Osteocyte (in vitro differentiated cells): Measurements from ENCODE around the gene RILPL1. TPM values are rescaled to one million over a fixed set of nuclear protein-coding genes. Genes with fewer than 3 reads are reported as not detected.
"Not testable (repeated sequence)": the region's sequence is repeated elsewhere in the genome, so short reads cannot be mapped to it uniquely, and the experiment has no call there.

Source experiments
- DNase-seq: peaks from one replicate; pipeline ENCODE4 v3.0.0; 2021; ENCODE audit warnings: mixed read lengths; ENCODE audit not compliant: unreplicated experiment; ENCODE audit errors: extremely low spot score
- H3K27ac Mint-ChIP-seq: one replicate; pipeline ENCODE4 v1.8.0; 2021; ENCODE audit warnings: mild to moderate bottlenecking, mixed read lengths; ENCODE audit not compliant: unreplicated experiment
- H3K27me3 Mint-ChIP-seq: one replicate; pipeline ENCODE4 v1.8.0; 2021; ENCODE audit warnings: mixed read lengths; ENCODE audit not compliant: unreplicated experiment
- H3K36me3 Mint-ChIP-seq: one replicate; pipeline ENCODE4 v1.8.0; 2021; ENCODE audit warnings: mixed read lengths; ENCODE audit not compliant: unreplicated experiment
- H3K4me1 Mint-ChIP-seq: one replicate; pipeline ENCODE4 v1.8.0; 2021; ENCODE audit warnings: mixed read lengths; ENCODE audit not compliant: unreplicated experiment
- H3K4me3 Mint-ChIP-seq: one replicate; pipeline ENCODE4 v1.8.0; 2021; ENCODE audit warnings: mild to moderate bottlenecking, moderate library complexity, mixed read lengths; ENCODE audit not compliant: unreplicated experiment
- H3K9me3 Mint-ChIP-seq: one replicate; pipeline ENCODE4 v1.8.0; 2021; ENCODE audit warnings: mixed read lengths; ENCODE audit not compliant: unreplicated experiment
- CTCF ChIP-seq: fragments of 200-600 bp; sonication (generic); IDR thresholded peaks from 2 replicates; pipeline ENCODE4 v1.5.0; 2021; ENCODE audit warnings: antibody characterized with exemption, mild to moderate bottlenecking, moderate library complexity
- total RNA-seq: library from RNA; stranded (reverse); gene quantifications from 2 replicates; pipeline ENCODE4 v1.2.1, GENCODE V29; 2021

The RILPL1 gene
- total RNA-seq, 1 donor from 2014 or later: 35.1 TPM

GRCh38 chr12:123520567-123521474 lies 12.7 kb downstream of the RILPL1 start:
- DNase-seq: no peak
- TF ChIP-seq CTCF: no peak
- Mint-ChIP-seq H3K4me1 (peaks cover 44% of the 10 kb centered on the region), H3K27ac (peak overlapping the region; percentile 99), H3K4me3 (no peak overlapping the region), H3K9me3 (no peaks in the 10 kb centered on the region), H3K36me3 (peaks cover 43% of the 10 kb centered on the region), H3K27me3 (no peaks in the 10 kb centered on the region)

- no peak for TF ChIP-seq CTCF
- Mint-ChIP-seq H3K9me3 (no peaks in the 10 kb centered on the region), H3K4me1 (peaks cover 44% of the 10 kb centered on the region), H3K4me3 (peak overlapping the region; percentile 10), H3K27ac (peak overlapping the region; percentile 99), H3K36me3 (peaks cover 40% of the 10 kb centered on the region), H3K27me3 (no peaks in the 10 kb centered on the region)
- peak; percentile 90 for DNase-seq
Measured at GRCh38 chr12:123519141-123520001, 14.1 kb downstream of the RILPL1 start.

GRCh38 chr12:123516216-123516780 lies 17.2 kb downstream of the RILPL1 start:
- Mint-ChIP-seq H3K4me3 (peak overlapping the region; percentile 22), H3K4me1 (peaks cover 44% of the 10 kb centered on the region), H3K9me3 (no peaks in the 10 kb centered on the region), H3K27me3 (no peaks in the 10 kb centered on the region), H3K36me3 (peaks cover 30% of the 10 kb centered on the region), H3K27ac (peak overlapping the region; percentile 89)
- no peak for DNase-seq
- TF ChIP-seq CTCF: peak; percentile 25

GRCh38 chr12:123514582-123515221 lies 18.8 kb downstream of the RILPL1 start:
- peaks cover 30% of the 10 kb centered on the region for H3K4me1 Mint-ChIP-seq
- not testable (repeated sequence) for H3K9me3 Mint-ChIP-seq, H3K27me3 Mint-ChIP-seq, H3K27ac Mint-ChIP-seq, H3K4me3 Mint-ChIP-seq, DNase-seq
- peaks cover 22% of the 10 kb centered on the region for H3K36me3 Mint-ChIP-seq

GRCh38 chr12:123513805-123514204 lies 19.7 kb downstream of the RILPL1 start:
- no peak overlapping the region for H3K27ac Mint-ChIP-seq
- TF ChIP-seq CTCF: no peak
- no peaks in the 10 kb centered on the region for H3K9me3 Mint-ChIP-seq
- H3K4me3 Mint-ChIP-seq: no peak overlapping the region
- peaks cover 22% of the 10 kb centered on the region for H3K4me1 Mint-ChIP-seq
- DNase-seq: no peak
- no peaks in the 10 kb centered on the region for H3K27me3 Mint-ChIP-seq
- peaks cover 25% of the 10 kb centered on the region for H3K36me3 Mint-ChIP-seq
